GM12878 (cell line): ENCODE data around the gene MCUB. TPM values are rescaled to one million over a fixed set of nuclear protein-coding genes. Genes with fewer than 3 reads are reported as not detected.
A peak's percentile ranks its signal among the peaks of the same experiment; 100 is the strongest.

Experiments
- ATAC-seq: fragments of 200-7000 bp; cut with Tn5 transposase; 3 replicates; pipeline ENCODE4 v1.9.1; 2020; ENCODE audit warnings: mild to moderate bottlenecking, moderate library complexity
- BruUV-seq: library from RNA; stranded (reverse); fragments of 400-500 nt; replicated peaks from 2 replicates; lab custom pipeline; 2021; lab: Mats Ljungman, UMichigan
- CTCF ChIA-PET: fragments of 300-600 bp; sonication (Branson Sonifier 250); formaldehyde crosslinking; extraction: SDS; loops from one replicate; lab custom pipeline; 2021; ENCODE audit warnings: inconsistent platforms; lab: Yijun Ruan, JAX
- POLR2A ChIA-PET: fragments of 350-600 bp; formaldehyde crosslinking; extraction: SDS; loops from one replicate; lab custom pipeline; 2021; ENCODE audit warnings: inconsistent platforms; lab: Charles Lee
- RAD21 ChIA-PET: fragments of 300-600 bp; sonication (Branson Sonifier 250); formaldehyde crosslinking; loops from one replicate; lab custom pipeline; 2023; ENCODE audit warnings: antibody characterized with exemption; ENCODE audit not compliant: unreplicated experiment; lab: Charles Lee
- SMC1A ChIA-PET: fragments of 300-600 bp; sonication (Branson Sonifier 250); formaldehyde crosslinking; loops from one replicate; lab custom pipeline; 2023; ENCODE audit not compliant: unreplicated experiment, uncharacterized antibody; lab: Charles Lee
- DNase-seq: peaks from one replicate; pipeline ENCODE4 v3.0.0-alpha.2; 2011; ENCODE audit warnings: low read depth, low spot score
- FAIRE-seq: peaks from 3 replicates; lab custom pipeline; 2011; peaks lifted over from hg19 to GRCh38; lab: Jason Lieb, UNC
- H2AFZ ChIP-seq: 2 replicates; pipeline ENCODE4 v1.6.0; 2011; ENCODE audit warnings: low read depth, low read length, control low read depth; ENCODE audit not compliant: control insufficient read depth
- H3K27ac ChIP-seq: 2 replicates; pipeline ENCODE4 v1.5.1; 2011; ENCODE audit warnings: control low read depth; ENCODE audit not compliant: control insufficient read depth, insufficient read depth
- H3K27me3 ChIP-seq, 2 experiments: replicated peaks in 1 of 2; 2 replicates each; pipeline versions ENCODE4 v1.6.0 to v1.6.1; 2011; ENCODE audit warnings: low read length in 1 of 2; ENCODE audit not compliant: control insufficient read depth in 2 of 2, insufficient read depth in 2 of 2
- H3K36me3 ChIP-seq, 2 experiments: 2 replicates each; pipeline ENCODE4 v1.5.1; 2011; ENCODE audit warnings: low read length in 1 of 2; ENCODE audit not compliant: control insufficient read depth in 2 of 2, insufficient read depth in 2 of 2
- H3K4me1 ChIP-seq: 2 replicates; pipeline ENCODE4 v1.6.1; 2011; ENCODE audit warnings: mild to moderate bottlenecking, low read length, moderate library complexity, mixed read lengths; ENCODE audit not compliant: control insufficient read depth, insufficient read depth
- H3K4me2 ChIP-seq: 2 replicates; pipeline ENCODE4 v1.6.0; 2011; ENCODE audit warnings: control low read depth; ENCODE audit not compliant: control insufficient read depth, insufficient read depth
- H3K4me3 ChIP-seq: fragments of 200-600 bp; sonication (generic); 2 replicates; pipeline ENCODE4 v1.5.1; 2016
- H3K79me2 ChIP-seq: 2 replicates; pipeline ENCODE4 v1.6.0; 2011; ENCODE audit warnings: low read length; ENCODE audit not compliant: control insufficient read depth, insufficient read depth
- H3K9ac ChIP-seq: 2 replicates; pipeline ENCODE4 v1.8.0; 2011; ENCODE audit warnings: low read length, control low read depth, mixed read lengths; ENCODE audit not compliant: control insufficient read depth, insufficient read depth
- H3K9me3 ChIP-seq: replicated peaks from 3 replicates; pipeline ENCODE4 v1.5.1; 2011; ENCODE audit warnings: mild to moderate bottlenecking, low read length; ENCODE audit not compliant: control insufficient read depth, insufficient read depth
- H4K20me1 ChIP-seq: 2 replicates; pipeline ENCODE4 v1.6.0; 2011; ENCODE audit not compliant: control insufficient read depth, insufficient read depth
- CHD1 ChIP-seq: IDR thresholded peaks from 2 replicates; pipeline ENCODE4 v1.6.1; 2012; ENCODE audit warnings: low read depth, low read length, improper control_type of control experiment
- IKZF2 ChIP-seq, 2 experiments: fragments of 450-650 bp; IDR thresholded peaks; 2 replicates each; pipeline ENCODE4 v1.6.1; 2017; ENCODE audit warnings: mild to moderate bottlenecking in 2 of 2, moderate library complexity in 2 of 2
- NFYB ChIP-seq: IDR thresholded peaks from 2 replicates; pipeline ENCODE4 v1.6.1; 2011; ENCODE audit warnings: low read depth, mild to moderate bottlenecking, low read length, improper control_type of control experiment, moderate library complexity; ENCODE audit not compliant: insufficient read depth
- RAD21 ChIP-seq: IDR thresholded peaks from 2 replicates; pipeline ENCODE4 v1.6.1; 2011; ENCODE audit warnings: mild to moderate bottlenecking, low read depth, low read length, moderate library complexity; ENCODE audit not compliant: insufficient read depth
- SMARCA5 ChIP-seq: fragments of 450-650 bp; IDR thresholded peaks from 2 replicates; pipeline ENCODE4 v1.6.1; 2017; ENCODE audit warnings: mild to moderate bottlenecking
- SPI1 ChIP-seq: IDR thresholded peaks from 2 replicates; pipeline ENCODE4 v1.6.1; 2011; ENCODE audit warnings: low read depth, mild to moderate bottlenecking, low read length, moderate library complexity, borderline replicate concordance; ENCODE audit not compliant: insufficient read depth
- WGBS: methylation state at CpG from one replicate; pipeline ENCODE4 v1.1.6; 2016; ENCODE audit warnings: low lambda C conversion rate; ENCODE audit not compliant: insufficient replicate concordance, insufficient coverage; ENCODE audit errors: missing lambda C conversion rate; 5-methylcytosine and 5-hydroxymethylcytosine counted together
- in situ Hi-C: fragments of 300-500 bp; cut with MboI; formaldehyde crosslinking; loops from 9 replicates; pipeline ENCODE4 v1.14.3; 2018; ENCODE audit warnings: mixed read lengths
- intact Hi-C: fragments of 100-400 bp; cut with micrococcal nuclease; formaldehyde crosslinking; loops from one replicate; pipeline ENCODE4 v1.14.2; 2022; ENCODE audit not compliant: unreplicated experiment
- polyA plus RNA-seq, 11 experiments: library from polyadenylated mRNA; depleted of rRNA in 4 of 11; unstranded in 6 of 11; stranded (reverse) in 5 of 11; fragments of >200 nt; fragmentation: Nextera tagmentation in 4 of 11; fragmentation: Illumina TruSeq in 1 of 11; extraction: Ambion mirVana in 4 of 11; extraction: Trizol in 1 of 11; gene quantifications; 1 replicate in 1 of 11; 2 replicates in 10 of 11; pipeline versions ENCODE4 v1.2.1 to v1.2.3, GENCODE V29; 2011 to 2016; ENCODE audit warnings: inconsistent platforms in 2 of 11, missing spikeins in 2 of 11, low read depth in 1 of 11
- total RNA-seq, 4 experiments: library from RNA; depleted of rRNA in 3 of 4; stranded (reverse); fragments of >200 nt in 3 of 4; fragmentation: Illumina TruSeq in 1 of 4; extraction: Trizol in 1 of 4; gene quantifications; 2 replicates each; pipeline versions ENCODE4 v1.2.1 to v1.2.3, GENCODE V29; 2013 to 2021
- TF ChIP-seq, protein P1 (sequence below): fragments of 450-650 bp; formaldehyde crosslinking; IDR thresholded peaks from 2 replicates; pipeline ENCODE4 v1.4.0; 2020; ENCODE audit warnings: mild to moderate bottlenecking, moderate library complexity
- TF ChIP-seq, protein P2 (sequence below): fragments of 450-650 bp; IDR thresholded peaks from 2 replicates; pipeline ENCODE4 v1.6.1; 2017; ENCODE audit warnings: mild to moderate bottlenecking, moderate library complexity
- TF ChIP-seq, protein P3 (sequence below): fragments of 150-350 bp; IDR thresholded peaks from 2 replicates; pipeline ENCODE4 v1.6.1; 2014; ENCODE audit warnings: mild to moderate bottlenecking, low read depth, low read length
- TF ChIP-seq, protein P4 (sequence below): IDR thresholded peaks from 2 replicates; pipeline ENCODE4 v1.6.1; 2012; ENCODE audit warnings: low read length, inconsistent platforms

MCUB gene
- total and polyA plus RNA-seq, 10 of the 15 experiments (the other 5 are each of a cell fraction or from before 2014, with no cell fraction given): 4.7 to 63.7 (median 39.4) TPM

DNA sequence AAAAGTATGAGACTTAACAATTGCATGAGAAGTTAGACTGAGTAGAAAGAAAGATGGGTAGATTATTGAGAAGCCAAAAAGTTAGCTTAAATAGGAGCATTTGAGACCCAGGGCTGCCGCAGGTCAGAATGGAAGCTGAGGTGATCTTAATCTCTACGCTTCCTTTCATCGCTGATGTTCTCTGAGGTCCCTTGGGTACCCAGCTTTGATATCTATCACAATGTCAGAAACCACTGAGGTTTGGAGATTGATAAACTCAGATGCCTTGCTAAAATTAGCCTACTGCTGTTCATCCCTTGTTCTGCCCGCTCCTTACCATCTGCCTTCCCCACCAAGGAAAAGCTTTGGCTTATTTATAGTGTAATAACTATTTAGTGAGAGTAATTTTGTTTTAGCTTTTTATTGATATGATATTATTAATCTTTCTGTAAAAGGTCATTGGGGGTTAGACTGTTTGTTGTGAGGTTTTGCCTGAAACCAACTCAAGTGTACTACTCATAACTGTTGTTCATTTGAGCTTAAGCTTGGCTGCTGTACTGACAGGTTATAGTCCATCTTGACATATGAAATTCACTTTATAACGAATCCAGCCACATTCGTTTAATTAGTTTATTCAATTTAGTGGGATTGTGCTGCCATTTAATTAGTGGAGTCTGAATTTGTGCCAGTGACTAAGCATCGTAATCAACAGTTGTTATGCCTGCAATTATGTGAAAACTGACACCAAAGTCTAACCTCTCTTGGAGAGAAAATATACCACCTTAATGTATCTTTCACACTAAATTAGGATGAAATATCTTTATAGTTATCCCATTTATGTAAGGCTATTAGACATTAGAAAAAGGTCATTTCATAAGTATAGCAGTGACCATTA, 15.1 kb downstream of the MCUB start:
- ChIA-PET CTCF (interaction anchor here (0.5 to 2.5 kb wide), 8 partner anchors 11 to 148 kb away, joined by 3 to 17 read pairs (median 4); partner anchors contain the start of gene SEC24B), POLR2A (interaction anchor here (0.8 to 1.6 kb wide), 2 partner anchors 16 to 136 kb away, joined by 5 to 9 read pairs; partner anchors contain the start of gene MCUB), RAD21 (interaction anchor here (1.0 to 1.1 kb wide), 2 partner anchors 32 to 142 kb away, joined by 3 read pairs; no protein-coding TSS in a partner anchor), SMC1A (interaction anchor here (0.6 to 2.4 kb wide), 6 partner anchors 10 to 165 kb away, joined by 3 to 11 read pairs (median 5); partner anchors contain the start of gene MCUB)
- Histone ChIP-seq H3K9me3 (no peaks in the 10 kb centered on the region; the same call in 2 of the 3 replicates), H3K27ac (no peak overlapping the region), H3K27me3 (no peaks in the 10 kb centered on the region), H3K4me2 (no peak overlapping the region; the same call in 1 of the 2 replicates), H3K36me3 (no peaks in the 10 kb centered on the region), H3K4me3 (no peak overlapping the region), H4K20me1 (no peaks in the 10 kb centered on the region), H3K4me1 (no peaks in the 10 kb centered on the region), H2AFZ (no peak overlapping the region), H3K9ac (no peak overlapping the region), H3K79me2 (no peaks in the 10 kb centered on the region; the same call in none of the 2 replicates)
- FAIRE-seq (no peak), ATAC-seq (peak; percentile 36), DNase-seq (no peak)
- in situ Hi-C loops (no loop called here), intact Hi-C loops (no loop called here)
- no TSS peak for BruUV-seq
- 76% methylated on average over 7 of the region's 7 CpGs for WGBS
- TF ChIP-seq SMARCA5: no peak
- no peak for TF ChIP-seq RAD21
- TF ChIP-seq, protein P1, sequence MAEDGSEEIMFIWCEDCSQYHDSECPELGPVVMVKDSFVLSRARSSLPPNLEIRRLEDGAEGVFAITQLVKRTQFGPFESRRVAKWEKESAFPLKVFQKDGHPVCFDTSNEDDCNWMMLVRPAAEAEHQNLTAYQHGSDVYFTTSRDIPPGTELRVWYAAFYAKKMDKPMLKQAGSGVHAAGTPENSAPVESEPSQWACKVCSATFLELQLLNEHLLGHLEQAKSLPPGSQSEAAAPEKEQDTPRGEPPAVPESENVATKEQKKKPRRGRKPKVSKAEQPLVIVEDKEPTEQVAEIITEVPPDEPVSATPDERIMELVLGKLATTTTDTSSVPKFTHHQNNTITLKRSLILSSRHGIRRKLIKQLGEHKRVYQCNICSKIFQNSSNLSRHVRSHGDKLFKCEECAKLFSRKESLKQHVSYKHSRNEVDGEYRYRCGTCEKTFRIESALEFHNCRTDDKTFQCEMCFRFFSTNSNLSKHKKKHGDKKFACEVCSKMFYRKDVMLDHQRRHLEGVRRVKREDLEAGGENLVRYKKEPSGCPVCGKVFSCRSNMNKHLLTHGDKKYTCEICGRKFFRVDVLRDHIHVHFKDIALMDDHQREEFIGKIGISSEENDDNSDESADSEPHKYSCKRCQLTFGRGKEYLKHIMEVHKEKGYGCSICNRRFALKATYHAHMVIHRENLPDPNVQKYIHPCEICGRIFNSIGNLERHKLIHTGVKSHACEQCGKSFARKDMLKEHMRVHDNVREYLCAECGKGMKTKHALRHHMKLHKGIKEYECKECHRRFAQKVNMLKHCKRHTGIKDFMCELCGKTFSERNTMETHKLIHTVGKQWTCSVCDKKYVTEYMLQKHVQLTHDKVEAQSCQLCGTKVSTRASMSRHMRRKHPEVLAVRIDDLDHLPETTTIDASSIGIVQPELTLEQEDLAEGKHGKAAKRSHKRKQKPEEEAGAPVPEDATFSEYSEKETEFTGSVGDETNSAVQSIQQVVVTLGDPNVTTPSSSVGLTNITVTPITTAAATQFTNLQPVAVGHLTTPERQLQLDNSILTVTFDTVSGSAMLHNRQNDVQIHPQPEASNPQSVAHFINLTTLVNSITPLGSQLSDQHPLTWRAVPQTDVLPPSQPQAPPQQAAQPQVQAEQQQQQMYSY (CRISPR knock-in tag): no peak
- TF ChIP-seq SPI1: no peak
- no peak for TF ChIP-seq NFYB
- TF ChIP-seq, protein P2, sequence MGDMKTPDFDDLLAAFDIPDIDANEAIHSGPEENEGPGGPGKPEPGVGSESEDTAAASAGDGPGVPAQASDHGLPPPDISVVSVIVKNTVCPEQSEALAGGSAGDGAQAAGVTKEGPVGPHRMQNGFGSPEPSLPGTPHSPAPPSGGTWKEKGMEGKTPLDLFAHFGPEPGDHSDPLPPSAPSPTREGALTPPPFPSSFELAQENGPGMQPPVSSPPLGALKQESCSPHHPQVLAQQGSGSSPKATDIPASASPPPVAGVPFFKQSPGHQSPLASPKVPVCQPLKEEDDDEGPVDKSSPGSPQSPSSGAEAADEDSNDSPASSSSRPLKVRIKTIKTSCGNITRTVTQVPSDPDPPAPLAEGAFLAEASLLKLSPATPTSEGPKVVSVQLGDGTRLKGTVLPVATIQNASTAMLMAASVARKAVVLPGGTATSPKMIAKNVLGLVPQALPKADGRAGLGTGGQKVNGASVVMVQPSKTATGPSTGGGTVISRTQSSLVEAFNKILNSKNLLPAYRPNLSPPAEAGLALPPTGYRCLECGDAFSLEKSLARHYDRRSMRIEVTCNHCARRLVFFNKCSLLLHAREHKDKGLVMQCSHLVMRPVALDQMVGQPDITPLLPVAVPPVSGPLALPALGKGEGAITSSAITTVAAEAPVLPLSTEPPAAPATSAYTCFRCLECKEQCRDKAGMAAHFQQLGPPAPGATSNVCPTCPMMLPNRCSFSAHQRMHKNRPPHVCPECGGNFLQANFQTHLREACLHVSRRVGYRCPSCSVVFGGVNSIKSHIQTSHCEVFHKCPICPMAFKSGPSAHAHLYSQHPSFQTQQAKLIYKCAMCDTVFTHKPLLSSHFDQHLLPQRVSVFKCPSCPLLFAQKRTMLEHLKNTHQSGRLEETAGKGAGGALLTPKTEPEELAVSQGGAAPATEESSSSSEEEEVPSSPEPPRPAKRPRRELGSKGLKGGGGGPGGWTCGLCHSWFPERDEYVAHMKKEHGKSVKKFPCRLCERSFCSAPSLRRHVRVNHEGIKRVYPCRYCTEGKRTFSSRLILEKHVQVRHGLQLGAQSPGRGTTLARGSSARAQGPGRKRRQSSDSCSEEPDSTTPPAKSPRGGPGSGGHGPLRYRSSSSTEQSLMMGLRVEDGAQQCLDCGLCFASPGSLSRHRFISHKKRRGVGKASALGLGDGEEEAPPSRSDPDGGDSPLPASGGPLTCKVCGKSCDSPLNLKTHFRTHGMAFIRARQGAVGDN: no peak
- TF ChIP-seq CHD1: no peak
- no peak for TF ChIP-seq IKZF2 (IDR thresholded peaks at IDR 0.05)
- TF ChIP-seq, protein P3, sequence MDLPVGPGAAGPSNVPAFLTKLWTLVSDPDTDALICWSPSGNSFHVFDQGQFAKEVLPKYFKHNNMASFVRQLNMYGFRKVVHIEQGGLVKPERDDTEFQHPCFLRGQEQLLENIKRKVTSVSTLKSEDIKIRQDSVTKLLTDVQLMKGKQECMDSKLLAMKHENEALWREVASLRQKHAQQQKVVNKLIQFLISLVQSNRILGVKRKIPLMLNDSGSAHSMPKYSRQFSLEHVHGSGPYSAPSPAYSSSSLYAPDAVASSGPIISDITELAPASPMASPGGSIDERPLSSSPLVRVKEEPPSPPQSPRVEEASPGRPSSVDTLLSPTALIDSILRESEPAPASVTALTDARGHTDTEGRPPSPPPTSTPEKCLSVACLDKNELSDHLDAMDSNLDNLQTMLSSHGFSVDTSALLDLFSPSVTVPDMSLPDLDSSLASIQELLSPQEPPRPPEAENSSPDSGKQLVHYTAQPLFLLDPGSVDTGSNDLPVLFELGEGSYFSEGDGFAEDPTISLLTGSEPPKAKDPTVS: no peak
- TF ChIP-seq, protein P4, sequence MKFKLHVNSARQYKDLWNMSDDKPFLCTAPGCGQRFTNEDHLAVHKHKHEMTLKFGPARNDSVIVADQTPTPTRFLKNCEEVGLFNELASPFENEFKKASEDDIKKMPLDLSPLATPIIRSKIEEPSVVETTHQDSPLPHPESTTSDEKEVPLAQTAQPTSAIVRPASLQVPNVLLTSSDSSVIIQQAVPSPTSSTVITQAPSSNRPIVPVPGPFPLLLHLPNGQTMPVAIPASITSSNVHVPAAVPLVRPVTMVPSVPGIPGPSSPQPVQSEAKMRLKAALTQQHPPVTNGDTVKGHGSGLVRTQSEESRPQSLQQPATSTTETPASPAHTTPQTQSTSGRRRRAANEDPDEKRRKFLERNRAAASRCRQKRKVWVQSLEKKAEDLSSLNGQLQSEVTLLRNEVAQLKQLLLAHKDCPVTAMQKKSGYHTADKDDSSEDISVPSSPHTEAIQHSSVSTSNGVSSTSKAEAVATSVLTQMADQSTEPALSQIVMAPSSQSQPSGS: no peak
